GM19372 (cell line): ENCODE data around the gene PEA15.

Experiments used
- ATAC-seq: cut with Tn5 transposase; IDR thresholded peaks from one replicate; pipeline ENCODE4 v1.9.1; 2021; ENCODE audit warnings: mild to moderate bottlenecking, low read depth, moderate library complexity; ENCODE audit not compliant: unreplicated experiment

The PEA15 gene

DNA sequence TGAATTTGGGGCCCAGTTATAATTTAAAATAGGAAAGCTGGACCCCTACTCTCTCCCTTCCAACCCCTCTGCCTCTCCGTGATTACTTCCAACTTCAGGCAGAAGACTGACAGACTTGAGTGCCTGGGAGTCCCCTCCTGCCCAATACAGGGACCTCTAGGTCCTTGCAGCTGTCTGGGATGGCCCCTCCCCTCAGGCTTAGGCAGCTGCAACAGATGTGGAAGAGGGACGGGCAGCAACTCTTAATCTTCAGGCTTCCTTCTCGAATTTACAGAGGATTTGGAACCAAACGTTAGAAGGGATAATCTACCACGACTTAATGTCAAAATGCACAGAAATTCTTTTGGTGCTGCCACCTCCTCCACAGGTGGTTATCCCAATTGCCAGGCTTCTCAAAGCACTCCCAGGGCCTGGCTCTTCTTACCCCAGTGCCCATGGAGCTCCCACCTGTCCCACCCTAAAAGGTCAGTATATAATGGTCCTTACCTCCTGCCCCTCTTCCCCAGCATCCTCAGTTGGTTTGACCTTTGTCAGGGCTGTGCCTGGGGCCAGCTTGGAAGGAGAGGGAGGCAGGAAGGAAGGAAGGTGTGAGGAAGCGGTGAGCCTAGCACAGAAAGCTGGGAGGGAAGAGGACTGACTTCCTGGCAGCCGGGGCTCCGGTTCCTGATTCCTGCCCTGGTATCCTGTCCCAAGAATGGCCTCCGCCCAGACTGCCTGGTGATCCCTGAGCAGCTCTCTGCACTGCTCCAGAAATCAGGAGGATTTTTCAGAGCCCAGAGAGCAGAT is 2.8 kb downstream of the PEA15 start:
- ATAC-seq: no peak

DNA sequence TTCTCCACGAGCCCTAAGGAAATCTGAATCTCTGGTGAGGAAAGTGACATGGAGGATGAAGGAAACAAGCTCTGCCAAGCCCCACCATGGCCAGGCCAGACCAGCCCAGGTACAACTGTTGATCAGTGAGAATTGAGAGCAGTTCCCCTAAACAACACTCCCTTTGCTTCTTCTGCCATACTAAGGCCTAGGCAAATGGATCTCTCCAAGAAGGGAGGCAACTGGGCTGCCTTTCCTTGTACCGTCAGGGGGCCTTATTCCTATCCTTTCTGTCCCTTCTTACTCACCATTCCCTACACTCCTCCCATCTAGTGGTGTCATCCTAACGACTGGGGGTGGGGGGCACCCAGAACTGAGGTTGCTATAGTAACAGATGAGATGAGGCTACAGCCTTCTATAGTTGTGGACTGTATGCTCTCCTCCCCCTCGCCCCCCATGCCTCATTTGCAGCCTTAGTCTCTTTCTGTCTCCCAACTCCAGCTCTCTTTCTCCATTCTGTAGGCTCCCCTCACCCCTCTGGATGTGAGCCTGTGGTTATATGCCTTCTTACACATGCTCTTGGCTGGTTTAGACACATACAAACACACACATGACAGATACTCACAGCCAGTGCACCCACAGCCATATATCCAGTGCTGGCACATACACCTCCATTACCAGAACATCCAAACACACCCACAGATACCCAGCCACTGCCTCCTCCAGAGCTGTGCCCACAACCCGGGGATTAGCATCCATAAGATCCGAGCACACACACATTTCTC is 3.6 kb downstream of the PEA15 start:
- no peak for ATAC-seq

- ATAC-seq: no peak
Measured at GRCh38 chr1:160209321-160210046, 4.3 kb downstream of the PEA15 start.

- ATAC-seq: no peak
Measured at GRCh38 chr1:160210561-160210960, 5.4 kb downstream of the PEA15 start.

- no peak for ATAC-seq
Measured at GRCh38 chr1:160211046-160211790, 6.0 kb downstream of the PEA15 start.

- no peak for ATAC-seq
Measured at GRCh38 chr1:160214481-160215140, 9.4 kb downstream of the PEA15 start.

GRCh38 chr1:160216301-160216700 is 11.1 kb downstream of the PEA15 start:
- ATAC-seq: no peak

- no peak for ATAC-seq
Measured at GRCh38 chr1:160217481-160218051, 12.4 kb downstream of the PEA15 start.

GRCh38 chr1:160219062-160219929 is 14.1 kb downstream of the PEA15 start:
- no peak for ATAC-seq

DNA sequence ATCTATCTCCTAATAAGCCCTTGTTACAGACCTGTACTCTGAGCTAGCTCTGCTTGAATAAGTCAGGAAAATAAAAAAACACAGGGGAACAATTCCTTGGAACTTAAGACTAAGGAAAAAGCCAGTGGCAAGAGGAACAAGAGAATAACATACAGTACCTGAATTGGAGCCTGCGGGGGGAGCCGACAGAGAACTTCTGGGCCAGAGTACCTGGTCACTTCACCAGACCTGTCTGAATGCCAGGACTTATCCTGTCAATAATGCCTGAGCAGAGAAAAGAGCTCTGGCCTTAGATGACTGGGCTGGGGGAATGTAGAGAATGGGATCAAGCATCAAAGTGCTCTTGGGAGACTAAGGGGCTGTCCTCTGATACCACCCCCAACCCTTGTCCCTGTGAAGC is 15.1 kb downstream of the PEA15 start:
- no peak for ATAC-seq

DNA sequence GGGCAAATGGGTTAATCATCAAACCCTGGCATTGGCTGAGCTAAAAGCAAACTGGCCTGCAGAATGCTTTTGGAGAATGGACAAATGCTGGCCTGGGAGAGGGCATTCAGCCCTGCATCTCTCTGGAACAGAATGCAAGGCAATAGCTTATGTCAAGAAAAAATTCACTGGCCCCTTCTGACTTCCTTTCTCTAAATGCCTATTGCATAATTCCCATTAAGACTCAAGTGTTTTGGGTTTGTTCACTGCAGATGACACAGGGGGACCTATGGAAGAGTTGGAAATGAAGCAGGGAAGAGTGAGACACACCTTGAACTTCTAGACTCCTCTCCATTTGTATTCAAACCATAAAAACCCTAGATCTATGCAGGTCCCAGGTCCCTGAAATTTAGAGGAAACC is 15.9 kb downstream of the PEA15 start:
- no peak for ATAC-seq

DNA sequence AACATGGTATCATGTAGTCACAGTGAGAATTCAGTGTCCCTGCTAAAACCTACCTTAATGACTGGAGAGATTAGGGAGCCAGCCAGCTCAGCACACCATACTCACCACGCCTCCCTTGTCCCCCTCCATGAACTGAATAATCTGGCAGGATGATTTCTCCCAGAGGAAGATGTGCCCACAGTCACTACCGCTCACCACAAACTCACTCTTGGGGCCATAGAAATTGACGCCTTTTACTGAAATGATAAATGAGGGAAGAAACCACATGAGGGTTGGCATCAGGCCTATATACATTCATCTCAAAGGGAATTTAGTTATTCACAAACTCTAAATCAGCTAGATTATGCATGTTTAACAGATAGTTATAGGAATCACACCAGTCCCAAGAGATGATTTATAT is 17.4 kb downstream of the PEA15 start:
- no peak for ATAC-seq

- ATAC-seq: no peak
Measured at GRCh38 chr1:160224606-160225005, 19.4 kb downstream of the PEA15 start.

GRCh38 chr1:160225345-160225744 is 20.2 kb downstream of the PEA15 start:
- no peak for ATAC-seq

GRCh38 chr1:160226623-160227022 is 21.4 kb downstream of the PEA15 start:
- no peak for ATAC-seq

GRCh38 chr1:160227034-160227433 is 21.9 kb downstream of the PEA15 start:
- ATAC-seq: no peak

GRCh38 chr1:160227561-160227960 is 22.4 kb downstream of the PEA15 start:
- ATAC-seq: no peak

GRCh38 chr1:160228431-160228830 is 23.2 kb downstream of the PEA15 start:
- ATAC-seq: no peak

DNA sequence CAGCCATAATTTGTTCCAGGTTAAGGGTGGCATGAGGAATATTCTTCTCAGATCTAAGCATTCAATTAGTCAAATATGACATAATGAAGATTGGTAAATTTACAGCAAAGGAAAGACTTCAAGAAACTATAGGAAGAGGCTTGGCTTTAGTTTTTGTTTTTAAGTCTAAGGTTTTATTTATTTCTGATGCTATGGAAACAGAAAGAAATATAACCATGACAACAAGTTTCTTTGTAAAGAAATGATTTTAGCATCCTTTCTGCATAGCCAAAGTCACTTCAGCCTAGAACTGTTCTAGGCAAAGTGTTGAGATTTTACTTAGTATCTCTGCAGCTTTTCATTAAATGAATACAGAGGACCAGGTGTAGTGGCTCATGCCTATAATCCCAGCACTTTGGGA is 27.7 kb downstream of the PEA15 start:
- ATAC-seq: no peak
